ENCODE measurements around the gene PCDHGA8.
"Not testable (repeated sequence)": the region's sequence is repeated elsewhere in the genome, so short reads cannot be mapped to it uniquely, and the experiment has no call there.

PCDHGA8 gene

GRCh38 chr5:141371572-141372475 is 20.6 kb upstream of the PCDHGA8 start:
- DNase-seq, result no peak

- no peak for DNase-seq
Observed at GRCh38 chr5:141373673-141374317, 18.6 kb upstream of the PCDHGA8 start, which contains the start of gene PCDHGA6. TSS of gene PCDHGA6 (plus strand) at chr5:141373891. CDS start at chr5:141374084, 193 bp downstream.

- DNase-seq, result no peak
Observed at GRCh38 chr5:141374627-141375026, 17.8 kb upstream of the PCDHGA8 start.

- not testable (repeated sequence) for DNase-seq
Observed at GRCh38 chr5:141375444-141376155, 16.8 kb upstream of the PCDHGA8 start.

- DNase-seq, result no peak
Observed at GRCh38 chr5:141382469-141383294, 9.8 kb upstream of the PCDHGA8 start, which contains the start of gene PCDHGA7. TSS of gene PCDHGA7 (plus strand) at chr5:141382742. CDS start at chr5:141382900, 158 bp downstream.

GRCh38 chr5:141383345-141383744 is 9.1 kb upstream of the PCDHGA8 start:
- DNase-seq, result no peak

GRCh38 chr5:141384471-141385267 is 7.8 kb upstream of the PCDHGA8 start:
- DNase-seq, result no peak

- peak; percentile 22 for DNase-seq
Observed at GRCh38 chr5:141387557-141388311, 4.7 kb upstream of the PCDHGA8 start, which contains the start of gene PCDHGB4. TSS of gene PCDHGB4 (plus strand) at chr5:141387698. CDS start at chr5:141387885, 187 bp downstream.

- no peak for DNase-seq
Observed at GRCh38 chr5:141388661-141389060, 3.8 kb upstream of the PCDHGA8 start.

- DNase-seq, result no peak
Observed at GRCh38 chr5:141389153-141390042, 3.0 kb upstream of the PCDHGA8 start.

- DNase-seq, result no peak
Observed at GRCh38 chr5:141393267-141393666, 834 bp downstream of the PCDHGA8 start.

GRCh38 chr5:141394401-141395187 is 2.2 kb downstream of the PCDHGA8 start:
- DNase-seq, result not testable (repeated sequence)

GRCh38 chr5:141397756-141398551 is 5.5 kb downstream of the PCDHGA8 start, which contains the start of gene PCDHGB5:
TSS of gene PCDHGB5 (plus strand) at chr5:141397947. CDS start at chr5:141398128, 181 bp downstream.
- peak; percentile 43 for DNase-seq

- DNase-seq, result no peak
Observed at GRCh38 chr5:141398608-141399007, 6.2 kb downstream of the PCDHGA8 start.

- DNase-seq, result no peak
Observed at GRCh38 chr5:141399555-141400258, 7.3 kb downstream of the PCDHGA8 start.

GRCh38 chr5:141402553-141403243 is 10.3 kb downstream of the PCDHGA8 start, which contains the start of gene PCDHGA9:
TSS of gene PCDHGA9 (plus strand) at chr5:141402778. CDS start at chr5:141402953, 175 bp downstream.
- peak; percentile 39 for DNase-seq
